Hepatic stellate cell (primary cell): Measurements from ENCODE around the gene PKP3.

Experiments
- DNase-seq: peaks from one replicate; pipeline ENCODE4 v3.0.0; 2011; ENCODE audit warnings: low spot score

PKP3 gene

GRCh38 chr11:363948-364761 is 29.9 kb upstream of the PKP3 start:
- no peak for DNase-seq

GRCh38 chr11:364991-365725 is 28.9 kb upstream of the PKP3 start:
- DNase-seq = no peak

DNA sequence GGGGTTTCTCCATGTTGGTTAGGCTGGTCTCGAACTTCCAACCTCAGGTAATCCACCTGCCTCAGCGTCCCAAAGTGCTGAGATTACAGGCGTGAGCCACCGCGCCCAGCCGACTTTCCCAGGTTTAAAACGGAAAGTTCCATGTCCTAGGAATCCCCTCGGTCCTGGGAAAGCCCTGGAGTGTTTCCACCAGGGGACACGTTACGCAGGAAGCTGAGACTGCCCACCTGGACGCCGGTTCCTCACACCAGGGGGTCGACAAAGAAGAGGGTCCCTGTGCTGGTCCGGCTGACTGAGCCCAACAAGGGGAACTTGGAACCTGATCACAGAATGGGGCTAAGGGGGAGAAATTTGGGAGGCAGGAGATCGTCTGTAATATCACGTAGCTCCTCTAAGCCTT is 28.2 kb upstream of the PKP3 start:
- no peak for DNase-seq

DNA sequence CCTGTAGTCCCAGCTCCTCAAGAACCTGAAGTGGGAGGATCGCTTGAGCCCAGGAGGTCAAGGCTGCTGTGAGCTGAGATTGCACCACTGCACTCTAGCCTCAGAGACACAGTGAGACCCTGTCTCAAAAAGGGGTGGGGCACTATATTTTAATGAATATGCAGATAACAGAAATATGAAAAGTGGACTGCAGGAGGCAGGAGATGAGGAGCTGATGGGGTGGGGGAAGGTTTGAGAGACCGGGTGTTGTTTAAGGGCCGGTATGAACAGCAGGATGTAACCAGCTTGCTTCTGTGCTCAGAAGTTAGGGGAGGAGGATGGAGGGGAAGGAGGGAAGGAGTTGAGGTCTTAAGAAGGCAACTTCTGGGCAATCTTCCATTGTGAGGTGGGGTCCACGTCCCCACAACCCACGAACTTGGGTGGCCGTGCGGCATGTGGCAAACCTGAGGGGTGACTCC is 26.0 kb upstream of the PKP3 start:
- DNase-seq = no peak

DNA sequence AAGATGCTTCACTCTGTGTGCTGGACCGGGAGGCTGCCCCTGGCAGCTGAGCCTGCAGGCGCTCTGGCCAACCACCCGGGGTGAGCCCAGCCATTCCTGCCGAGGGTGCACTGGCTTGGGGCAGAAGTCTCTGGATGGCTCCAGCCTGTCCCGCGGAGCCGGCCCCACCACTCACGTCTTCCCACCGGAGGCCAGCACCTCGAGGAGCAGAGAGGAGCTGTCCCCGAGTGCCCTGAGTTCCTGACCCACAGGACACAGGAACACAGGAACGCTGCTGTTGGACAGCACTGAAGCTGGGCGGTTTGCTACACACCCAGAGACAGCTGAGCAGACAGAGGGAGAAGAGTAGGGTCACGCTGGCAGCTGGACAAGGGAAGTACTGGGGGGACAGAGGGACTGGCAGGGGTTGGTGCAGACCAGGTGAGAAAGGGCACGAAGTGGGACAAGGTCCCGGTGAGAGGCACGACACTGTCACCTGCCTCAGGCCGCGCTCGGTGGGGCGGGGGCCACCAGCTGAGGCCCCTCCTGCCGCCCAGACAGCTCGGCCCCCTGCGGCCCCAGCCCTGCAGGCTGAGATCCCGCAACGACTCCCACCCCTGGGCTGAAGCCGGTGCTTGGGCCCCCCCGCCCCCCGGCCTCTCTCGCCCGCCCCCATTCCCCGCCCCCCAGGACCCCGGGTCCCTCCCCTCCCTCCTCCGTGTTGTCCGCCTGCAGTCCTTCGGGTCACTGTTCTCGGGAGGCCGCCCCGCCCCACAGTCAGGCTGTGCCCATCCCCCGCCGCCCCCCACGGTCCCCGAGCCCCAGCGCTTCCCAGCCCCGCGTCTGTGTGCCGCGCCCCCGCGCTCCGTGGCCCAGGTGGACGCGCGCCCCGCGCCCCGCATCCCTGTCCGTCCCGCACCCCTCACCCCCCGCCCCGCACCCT is 25.3 kb upstream of the PKP3 start:
- peak; percentile 67 for DNase-seq

DNA sequence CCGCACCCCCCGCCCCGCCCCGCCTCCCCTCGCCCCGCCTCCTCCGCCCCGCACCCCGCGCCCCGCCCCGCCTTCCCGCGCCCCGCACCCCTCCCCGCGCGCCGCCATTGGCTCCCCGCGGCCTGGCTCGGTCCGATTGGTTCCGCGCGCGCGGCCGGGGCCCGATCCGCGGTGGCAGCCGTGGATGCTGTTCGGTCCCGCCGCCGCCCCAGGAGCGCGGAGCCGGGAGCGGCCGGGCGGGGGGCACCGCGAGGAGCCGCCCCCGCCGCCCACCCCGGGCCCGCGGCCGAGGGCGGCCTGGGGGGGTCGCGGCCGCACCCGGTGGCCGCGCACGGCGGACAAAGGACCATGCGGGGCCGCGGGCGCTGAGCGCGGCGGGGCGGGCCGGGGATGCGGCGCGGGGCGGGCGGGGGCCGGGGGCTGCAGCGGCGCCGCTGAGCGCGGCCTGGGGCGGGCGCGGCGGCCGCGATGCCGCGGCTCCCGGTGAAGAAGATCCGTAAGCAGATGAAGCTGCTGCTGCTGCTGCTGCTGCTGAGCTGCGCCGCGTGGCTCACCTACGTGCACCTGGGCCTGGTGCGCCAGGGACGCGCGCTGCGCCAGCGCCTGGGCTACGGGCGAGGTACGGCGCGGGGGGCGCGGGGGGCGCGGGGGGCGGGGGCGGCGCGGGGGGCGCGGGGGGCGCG is 24.5 kb upstream of the PKP3 start, which contains the start of gene B4GALNT4:
B4GALNT4 (plus strand) TSS at position 164 of the 683 bp plus-strand sequence; CDS start at position 469, 305 bp downstream.
- DNase-seq = peak; percentile 60

DNA sequence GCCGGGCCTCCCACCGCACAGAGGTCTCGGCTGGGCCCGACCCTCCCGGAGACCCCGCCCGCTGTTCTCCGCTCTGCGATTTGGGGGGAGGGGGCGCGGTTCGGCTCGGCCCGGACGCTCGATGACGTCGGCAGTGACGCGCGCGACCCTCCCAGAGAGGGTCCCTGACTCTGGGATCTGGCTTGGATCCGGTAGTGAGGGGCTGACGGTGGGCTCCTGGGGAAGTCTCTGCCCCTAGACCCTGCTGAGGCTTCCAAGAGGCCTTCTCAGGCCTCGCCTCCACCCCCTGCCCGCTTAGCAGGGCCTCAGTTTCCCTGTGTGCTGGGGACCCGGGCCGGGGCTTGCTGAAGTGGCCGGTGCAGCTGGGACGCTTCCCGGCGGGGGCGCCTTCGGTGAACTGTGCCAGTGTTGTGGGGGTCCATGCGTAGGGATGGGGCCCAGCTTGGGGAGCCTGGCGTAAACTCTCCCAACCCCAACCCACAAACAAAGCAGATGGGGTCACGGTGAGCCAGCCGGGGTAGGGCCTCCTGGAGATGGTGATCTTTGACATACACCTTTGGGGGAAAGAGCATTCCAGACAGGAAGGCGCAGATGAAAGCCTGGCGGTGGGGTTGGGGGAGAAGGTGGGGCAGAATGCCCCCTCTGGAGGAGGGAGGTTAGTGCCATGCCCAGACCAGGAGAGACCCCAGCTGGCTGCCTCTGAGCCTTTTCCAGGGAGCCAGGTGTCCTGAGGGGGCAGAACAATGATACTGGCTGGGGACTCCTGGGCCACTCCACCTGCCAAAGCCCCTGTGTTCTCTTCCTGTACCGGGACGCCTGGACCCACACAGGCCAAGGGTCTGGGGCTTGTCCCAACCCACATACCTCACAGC is 23.7 kb upstream of the PKP3 start:
- DNase-seq = no peak

DNA sequence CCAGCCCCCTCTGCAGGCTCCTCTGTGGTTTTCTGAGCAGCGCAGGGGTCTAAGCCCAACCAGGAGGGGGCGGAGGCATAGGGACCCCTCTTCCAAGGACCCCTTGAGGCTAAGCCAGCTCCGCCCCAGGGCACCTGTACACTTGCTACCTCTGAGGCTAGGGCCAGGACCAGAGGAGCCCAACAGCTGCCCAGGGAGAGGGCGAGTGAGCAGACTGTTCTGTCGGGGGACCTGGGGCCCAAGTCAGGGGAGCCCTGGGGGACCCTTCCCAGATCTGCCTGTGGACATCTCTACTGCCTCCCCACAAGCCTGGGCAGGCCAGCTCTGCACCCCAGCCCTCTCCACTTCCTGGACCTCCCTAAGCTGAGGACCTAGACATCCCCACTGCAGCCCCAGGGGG is 23.0 kb upstream of the PKP3 start:
- DNase-seq = no peak

DNA sequence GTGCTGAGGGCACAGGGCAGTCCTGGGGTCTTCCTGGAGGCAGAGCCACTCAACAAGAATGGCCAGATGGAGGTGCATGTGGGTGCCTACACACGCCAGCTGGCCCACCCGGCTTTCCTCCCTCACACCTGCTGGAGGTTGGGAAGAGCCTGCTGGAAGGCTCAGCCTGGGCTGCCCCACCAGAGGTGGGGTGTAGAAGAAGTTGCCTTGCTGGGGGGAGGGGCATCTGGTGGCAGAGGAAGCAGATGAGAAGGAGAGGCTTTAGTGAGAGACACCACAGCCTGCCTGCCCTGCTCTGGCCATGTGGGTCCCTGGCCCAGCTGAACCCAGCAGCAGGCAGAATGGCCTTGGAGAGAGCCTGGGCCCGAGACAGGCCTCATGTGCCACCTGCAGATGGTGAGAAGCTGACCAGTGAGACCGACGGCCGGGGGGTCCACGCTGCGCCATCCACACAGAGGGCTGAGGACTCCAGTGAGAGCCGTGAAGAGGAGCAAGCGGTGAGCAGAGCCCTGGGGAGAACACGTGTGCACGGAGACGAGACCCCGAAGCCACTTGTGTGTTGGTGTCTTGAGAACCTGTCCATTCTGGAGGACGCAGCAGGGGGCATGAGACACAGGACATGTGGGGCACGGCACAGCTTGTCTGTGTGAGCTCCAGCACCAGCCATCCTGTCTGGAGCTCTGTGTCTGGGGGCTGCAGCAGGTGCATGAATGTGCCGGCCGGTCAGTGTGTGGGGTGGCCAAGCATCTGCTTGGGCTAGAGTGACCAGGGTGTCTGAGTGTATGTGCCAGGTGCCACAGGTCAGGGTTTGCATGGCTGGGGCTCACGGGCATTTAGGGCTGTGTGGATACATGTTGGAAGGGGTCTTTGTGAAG is 22.1 kb upstream of the PKP3 start:
- no peak for DNase-seq

DNA sequence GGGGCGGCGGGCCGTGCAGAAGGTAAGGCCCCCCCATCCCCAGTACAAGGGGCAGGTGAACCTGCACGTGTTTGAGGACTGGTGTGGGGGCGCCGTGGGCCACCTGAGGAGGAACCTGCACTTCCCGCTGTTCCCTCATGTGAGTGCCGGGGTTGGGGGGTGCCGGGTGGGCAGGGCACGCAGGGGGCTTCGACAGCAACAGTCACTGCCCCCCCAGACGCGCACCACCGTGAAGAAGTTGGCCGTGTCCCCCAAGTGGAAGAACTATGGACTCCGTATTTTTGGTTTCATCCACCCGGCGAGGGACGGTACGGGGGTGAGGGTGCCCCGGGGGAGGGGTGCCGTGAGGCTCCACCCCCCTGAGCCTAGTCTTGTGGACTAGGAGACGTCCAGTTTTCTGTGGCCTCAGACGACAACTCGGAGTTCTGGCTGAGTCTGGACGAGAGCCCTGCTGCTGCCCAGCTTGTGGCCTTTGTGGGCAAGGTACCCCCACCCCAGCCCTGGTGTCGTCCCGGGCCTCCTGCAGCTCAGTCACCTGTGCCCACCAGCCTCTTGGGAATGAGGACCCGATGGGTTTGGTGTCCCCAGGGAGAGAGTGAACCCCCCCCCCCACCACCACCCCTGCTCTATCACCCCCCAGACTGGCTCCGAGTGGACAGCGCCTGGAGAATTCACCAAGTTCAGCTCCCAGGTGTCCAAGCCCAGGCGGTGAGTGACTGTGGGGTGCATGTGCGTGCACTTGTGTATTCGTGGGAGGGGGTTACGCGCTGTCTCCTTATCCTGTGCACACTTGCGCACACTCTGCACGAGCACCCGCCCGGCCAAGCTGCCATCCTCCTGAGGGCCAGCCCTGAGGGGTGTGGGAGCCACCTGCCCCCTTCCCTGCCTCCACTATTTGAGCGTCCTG is 20.9 kb upstream of the PKP3 start:
- DNase-seq = no peak

- DNase-seq = no peak
Observed at GRCh38 chr11:373716-374551, 20.1 kb upstream of the PKP3 start.

DNA sequence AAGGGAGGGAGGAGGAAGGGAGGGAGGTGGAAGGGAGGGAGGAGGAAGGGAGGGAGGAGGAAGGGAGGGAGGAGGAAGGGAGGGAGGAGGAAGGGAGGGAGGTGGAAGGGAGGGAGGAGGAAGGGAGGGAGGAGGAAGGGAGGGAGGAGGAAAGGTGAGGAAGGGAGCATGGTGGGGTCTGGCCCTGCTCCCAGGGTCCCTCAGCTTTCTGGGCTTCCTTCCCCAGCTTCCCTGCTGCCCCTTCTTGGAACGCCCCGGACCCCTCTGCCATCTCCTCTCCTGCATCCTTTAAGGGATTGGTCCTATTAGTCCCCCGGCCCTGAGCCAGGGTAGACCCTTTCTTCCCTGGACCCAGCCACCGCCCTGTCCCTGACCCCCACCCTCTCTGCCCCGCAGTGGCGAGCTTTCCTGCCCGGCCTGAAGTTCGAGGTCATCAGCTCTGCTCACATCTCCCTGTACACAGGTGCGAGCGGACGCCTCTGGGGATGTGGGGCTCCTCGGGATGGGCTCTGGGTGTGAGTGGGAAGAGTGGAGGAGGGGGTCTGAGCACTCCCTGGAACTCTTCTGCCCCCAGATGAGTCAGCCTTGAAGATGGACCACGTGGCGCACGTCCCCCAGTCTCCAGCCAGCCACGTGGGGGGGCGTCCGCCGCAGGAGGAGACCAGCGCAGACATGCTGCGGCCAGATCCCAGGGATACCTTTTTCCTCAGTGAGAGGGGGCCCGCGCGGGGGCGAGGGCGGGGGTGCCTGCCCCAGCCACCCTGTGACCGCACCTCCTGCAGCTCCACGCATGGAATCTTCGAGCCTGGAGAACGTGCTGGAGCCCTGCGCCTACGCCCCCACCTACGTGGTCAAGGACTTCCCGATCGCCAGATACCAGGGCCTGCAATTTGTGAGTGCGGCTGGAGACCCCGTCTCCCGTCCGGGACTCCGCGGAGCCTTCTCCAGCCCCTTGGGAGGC is 18.7 kb upstream of the PKP3 start:
- DNase-seq = no peak

GRCh38 chr11:376531-377173 is 17.4 kb upstream of the PKP3 start:
- DNase-seq = no peak

- no peak for DNase-seq
Observed at GRCh38 chr11:377174-377865, 16.7 kb upstream of the PKP3 start.

DNA sequence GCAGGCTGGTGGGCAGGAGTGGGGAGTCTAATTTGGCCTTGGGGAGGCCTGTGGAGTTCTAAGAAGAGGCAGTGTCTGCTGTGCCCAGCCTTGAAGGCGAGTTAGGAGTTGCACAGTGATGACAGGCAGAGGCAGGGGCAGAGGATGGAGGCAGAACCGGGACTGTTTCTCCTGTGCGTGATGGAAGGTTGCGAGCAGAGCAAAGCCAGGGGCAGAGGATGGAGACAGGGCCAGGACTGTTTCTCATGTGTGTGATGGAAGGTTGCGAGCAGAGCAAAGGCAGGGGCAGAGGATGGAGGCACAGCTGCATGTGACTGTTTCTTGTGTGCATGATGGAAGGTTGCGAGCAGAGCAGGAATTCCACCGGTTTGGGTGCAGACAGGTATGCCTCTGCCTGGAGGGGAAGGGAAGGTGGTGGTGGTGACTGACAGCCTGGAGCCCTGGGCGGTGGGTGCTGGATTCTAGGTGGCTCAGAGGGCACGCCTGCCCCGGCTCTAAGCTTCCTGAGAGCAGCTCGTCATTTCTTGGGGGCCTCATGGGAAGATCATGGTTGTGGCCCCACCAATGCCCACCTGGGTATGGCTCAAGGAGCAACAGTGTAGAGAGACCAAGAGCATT is 16.0 kb upstream of the PKP3 start:
- DNase-seq = no peak
